Middle frontal gyrus (tissue), 1 donor: ENCODE results near the gene WNT2B.

Experiments used
- DNase-seq: peaks from one replicate; pipeline ENCODE4 v3.0.0-alpha.2; 2015; ENCODE audit warnings: low spot score; ENCODE audit errors: extremely low spot score

The WNT2B gene

DNA sequence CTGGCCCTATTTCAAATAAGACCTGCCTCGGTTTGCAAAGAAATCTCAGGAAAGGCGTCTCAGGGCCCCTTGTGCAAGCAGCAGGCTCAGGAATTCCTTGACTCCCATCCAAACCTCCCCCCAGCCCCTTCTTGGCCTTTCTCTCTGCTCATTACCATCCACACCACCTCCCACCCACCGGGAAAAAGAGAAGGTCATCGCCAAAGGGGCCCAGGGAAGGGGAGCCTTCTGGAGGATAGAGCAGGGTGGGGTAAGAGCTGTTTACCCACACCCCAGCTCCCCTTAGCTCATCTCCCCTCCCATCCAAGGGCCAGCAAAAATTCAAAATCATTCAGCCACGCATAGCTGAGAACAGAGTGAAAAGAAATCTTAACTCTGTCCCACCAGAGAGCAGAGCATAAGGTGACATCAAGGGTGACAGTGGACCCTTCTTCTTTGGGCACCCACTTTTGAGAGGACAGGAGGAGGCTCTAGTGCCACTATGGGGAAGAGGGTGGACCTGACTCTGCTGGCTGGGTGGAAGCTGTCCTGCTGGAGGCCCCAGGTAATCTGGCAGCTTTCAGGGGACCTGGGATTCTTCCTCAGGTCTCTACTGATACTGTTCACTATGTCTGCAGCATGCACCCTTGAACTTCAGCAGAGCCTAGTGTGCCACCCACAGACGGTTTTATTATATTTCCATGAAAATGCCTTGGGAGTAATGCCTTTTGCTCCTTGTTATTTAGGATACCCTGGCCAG, 3.9 kb upstream of the WNT2B start:
- DNase-seq: no peak

GRCh38 chr1:112505400-112505785, 3.4 kb upstream of the WNT2B start:
- DNase-seq: no peak

DNA sequence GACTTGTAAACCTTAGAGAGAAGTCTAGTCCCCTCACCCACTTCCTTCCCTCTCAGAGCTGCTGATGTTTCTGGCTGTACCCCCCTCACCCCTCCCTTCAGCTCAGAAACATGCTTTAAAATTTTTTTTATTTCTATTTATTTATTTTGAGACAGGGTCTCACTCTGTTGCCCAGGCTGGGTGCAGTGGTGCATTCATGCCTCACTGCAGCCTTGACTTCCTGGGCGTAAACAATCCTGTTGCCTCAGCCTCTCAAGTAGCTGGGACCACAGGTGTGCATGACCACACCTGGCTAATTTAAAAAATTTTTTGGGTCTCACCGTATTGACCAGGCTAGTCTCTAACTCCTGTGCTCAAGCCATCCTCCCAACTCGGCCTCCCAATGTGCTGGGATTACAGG, 2.9 kb upstream of the WNT2B start:
- DNase-seq: no peak

- DNase-seq: no peak
Observed at GRCh38 chr1:112506306-112506705, 2.5 kb upstream of the WNT2B start.

- no peak for DNase-seq
Observed at GRCh38 chr1:112506731-112507130, 2.0 kb upstream of the WNT2B start.

- no peak for DNase-seq
Observed at GRCh38 chr1:112507336-112507735, 1.4 kb upstream of the WNT2B start.

DNA sequence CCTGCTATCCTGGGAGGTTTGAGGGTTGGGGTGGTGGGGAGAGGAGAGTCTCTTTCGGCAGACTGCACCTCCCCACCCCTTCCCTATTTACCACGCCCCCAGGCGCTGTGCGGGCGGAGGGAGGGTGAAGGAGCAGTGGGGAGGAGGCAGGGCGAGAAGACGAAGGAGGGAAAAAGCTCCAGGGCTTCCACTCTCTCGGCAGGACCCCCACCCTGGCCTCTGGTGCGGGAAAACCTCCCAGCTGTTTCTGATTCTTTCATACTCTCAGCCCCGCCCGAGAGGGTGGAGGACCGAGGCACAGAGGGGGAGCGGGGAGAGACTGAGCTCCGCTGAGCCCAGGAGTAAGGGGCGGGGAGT, 866 bp upstream of the WNT2B start:
- no peak for DNase-seq

DNA sequence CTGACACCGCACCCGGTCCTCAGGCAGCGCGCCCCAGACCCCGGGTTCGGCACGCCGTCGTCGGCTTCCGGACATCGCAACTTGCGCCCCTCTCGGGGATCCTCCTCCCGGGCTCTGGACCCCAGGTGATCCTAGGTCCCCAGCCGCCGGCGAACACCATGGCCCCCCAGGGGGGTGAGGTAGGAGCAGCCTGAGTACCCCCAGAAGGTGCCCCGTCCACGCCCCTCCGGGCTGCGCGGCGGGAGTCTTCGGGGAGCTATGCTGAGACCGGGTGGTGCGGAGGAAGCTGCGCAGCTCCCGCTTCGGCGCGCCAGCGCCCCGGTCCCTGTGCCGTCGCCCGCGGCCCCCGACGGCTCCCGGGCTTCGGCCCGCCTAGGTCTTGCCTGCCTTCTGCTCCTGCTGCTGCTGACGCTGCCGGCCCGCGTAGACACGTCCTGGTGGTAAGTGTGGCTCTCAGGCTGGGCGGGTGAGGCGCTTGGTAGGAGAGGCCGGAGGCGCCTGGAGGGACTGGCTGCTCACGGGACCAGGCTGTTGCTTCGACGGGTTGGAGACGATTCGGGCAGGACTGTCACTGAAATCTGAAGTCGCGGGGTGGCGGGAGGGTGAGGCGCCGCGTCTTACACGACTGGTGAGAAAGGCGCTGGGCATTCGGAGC, 367 bp downstream of the WNT2B start:
- DNase-seq: no peak

DNA sequence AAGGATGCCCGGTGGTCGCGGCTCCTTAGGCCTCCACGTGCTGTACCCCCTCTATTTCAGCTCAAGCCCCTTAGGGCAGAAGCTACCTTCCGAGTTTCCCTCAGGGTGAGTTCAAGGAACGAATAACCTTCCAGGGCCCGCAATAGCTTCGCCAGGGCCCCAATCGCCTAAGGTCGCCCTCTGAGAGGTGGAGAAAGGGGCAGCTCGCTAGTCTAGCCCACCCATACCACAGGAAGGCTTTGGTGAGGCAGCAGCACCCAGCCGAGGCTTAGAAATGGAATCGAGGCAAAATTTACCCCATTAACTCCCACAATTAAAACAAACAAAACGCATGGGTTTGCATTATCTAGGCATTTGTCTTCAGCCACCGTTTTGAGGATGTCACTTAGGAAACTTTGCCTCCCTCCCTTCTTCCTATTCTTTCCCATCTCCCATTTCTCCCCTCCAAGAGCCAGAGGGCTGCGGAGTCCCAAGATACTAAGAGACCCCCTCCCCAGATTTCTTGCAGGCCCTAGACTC, 954 bp downstream of the WNT2B start:
- DNase-seq: no peak

- no peak for DNase-seq
Observed at GRCh38 chr1:112510340-112510739, 1.6 kb downstream of the WNT2B start.

DNA sequence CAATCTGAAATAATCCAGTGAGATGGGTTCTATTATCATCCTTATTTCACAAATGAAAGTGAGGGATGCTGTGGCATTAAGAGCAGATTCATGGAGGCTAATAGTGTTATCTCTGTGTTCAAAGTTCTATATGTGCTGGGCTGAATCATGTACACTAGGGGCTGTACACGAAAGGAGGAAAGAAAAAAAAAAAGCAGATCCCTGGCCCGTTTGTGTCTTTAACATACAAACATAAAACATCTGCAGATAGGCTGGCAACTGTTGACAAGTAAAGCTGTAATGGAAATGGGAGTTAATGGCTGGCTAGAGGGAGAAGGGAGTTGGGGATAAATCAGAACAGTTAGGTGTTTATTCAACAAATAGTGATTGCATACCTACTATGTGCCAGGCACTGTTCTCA, 3.1 kb downstream of the WNT2B start:
- DNase-seq: no peak

DNA sequence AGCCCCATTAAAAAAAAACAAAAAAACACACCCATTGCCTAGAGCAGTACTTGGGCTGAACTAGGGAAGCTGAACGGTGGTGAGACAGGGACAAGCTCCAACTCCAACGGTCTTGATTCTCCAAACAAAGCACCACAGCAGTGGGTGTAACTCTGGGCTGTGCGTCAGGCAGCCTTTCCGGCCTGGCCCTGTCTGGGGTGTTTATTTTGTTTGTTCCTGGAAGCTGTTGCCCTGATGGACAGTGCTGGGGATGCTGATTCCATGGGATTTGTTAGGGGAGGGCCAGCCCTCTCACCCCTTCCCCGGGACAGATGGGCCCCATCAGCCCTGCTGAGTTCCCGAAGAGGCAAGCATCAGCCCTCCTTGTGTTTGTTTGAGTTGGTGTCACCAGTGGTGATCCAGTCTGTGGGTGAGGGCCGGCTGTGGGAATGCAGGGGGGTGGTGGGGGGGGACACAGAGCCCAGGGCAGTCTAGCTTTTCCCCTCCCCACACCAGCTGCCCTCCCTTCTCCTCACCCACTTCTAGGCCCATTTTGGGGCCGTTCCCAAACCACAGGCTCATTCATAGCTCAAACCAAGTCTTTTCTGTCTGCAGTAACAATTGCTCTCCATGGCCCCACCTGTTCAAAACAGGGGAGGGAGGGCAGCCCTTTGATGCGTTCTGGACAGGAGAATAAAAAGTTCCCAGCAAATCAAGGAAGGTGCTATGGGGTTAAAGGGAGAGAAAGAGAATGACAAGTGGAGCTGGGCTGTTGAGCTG, 4.5 kb downstream of the WNT2B start:
- no peak for DNase-seq

DNA sequence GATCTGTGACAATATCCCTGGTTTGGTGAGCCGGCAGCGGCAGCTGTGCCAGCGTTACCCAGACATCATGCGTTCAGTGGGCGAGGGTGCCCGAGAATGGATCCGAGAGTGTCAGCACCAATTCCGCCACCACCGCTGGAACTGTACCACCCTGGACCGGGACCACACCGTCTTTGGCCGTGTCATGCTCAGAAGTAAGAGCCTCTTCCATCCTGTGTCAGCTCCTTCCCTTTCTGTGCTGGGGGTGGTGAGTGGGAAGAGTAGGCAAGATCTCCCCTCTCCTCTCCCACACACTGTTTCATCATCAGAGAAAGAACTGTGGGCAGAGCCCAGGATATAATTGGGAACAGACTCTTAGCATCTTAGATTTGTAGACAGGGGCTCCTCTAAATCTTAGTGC, 6.1 kb downstream of the WNT2B start:
- DNase-seq: no peak

- DNase-seq: no peak
Observed at GRCh38 chr1:112515311-112516009, 6.7 kb downstream of the WNT2B start.

DNA sequence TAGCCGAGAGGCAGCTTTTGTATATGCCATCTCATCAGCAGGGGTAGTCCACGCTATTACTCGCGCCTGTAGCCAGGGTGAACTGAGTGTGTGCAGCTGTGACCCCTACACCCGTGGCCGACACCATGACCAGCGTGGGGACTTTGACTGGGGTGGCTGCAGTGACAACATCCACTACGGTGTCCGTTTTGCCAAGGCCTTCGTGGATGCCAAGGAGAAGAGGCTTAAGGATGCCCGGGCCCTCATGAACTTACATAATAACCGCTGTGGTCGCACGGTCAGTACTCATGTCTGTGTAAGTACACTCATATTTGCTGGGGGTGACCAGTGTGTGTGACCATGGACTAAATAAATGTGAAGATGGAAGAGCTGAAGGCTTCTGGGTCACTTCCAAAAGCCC, 7.4 kb downstream of the WNT2B start:
- no peak for DNase-seq

DNA sequence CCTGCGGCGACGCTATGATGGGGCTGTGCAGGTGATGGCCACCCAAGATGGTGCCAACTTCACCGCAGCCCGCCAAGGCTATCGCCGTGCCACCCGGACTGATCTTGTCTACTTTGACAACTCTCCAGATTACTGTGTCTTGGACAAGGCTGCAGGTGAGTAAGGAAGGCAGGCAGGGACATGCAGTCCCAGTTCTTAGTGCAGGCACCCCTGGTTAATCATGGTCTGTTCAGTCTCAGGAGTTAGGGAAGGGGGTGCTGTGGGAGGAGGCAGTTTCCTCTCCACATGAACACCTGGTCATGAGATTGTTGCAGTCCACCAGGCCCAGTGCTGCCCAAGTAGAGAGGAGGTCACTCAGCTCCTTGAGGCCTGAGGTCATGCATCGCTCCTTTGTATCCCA, 8.5 kb downstream of the WNT2B start:
- no peak for DNase-seq

- DNase-seq: no peak
Observed at GRCh38 chr1:112517646-112518045, 8.9 kb downstream of the WNT2B start.

DNA sequence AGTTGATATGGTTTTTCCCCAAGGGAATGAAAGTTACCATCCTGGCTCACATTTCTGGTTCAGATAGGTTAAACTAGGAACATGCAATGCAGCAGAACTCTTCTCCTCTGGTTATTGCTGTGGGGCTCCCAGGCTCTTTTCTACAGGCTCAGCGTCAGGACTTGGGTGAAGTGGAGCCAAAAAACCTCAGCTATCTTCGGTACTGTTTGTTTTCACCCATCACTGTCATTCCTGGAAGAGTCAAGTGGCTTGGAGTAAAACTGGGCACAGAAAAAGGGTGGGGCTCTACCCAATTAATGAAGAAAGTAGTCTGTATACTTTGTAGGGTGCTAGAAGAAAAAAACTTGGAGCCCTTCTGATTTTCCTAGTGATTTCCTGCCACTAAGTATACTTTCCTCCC, 9.4 kb downstream of the WNT2B start:
- DNase-seq: no peak

- DNase-seq: no peak
Observed at GRCh38 chr1:112520166-112520565, 11.4 kb downstream of the WNT2B start.

DNA sequence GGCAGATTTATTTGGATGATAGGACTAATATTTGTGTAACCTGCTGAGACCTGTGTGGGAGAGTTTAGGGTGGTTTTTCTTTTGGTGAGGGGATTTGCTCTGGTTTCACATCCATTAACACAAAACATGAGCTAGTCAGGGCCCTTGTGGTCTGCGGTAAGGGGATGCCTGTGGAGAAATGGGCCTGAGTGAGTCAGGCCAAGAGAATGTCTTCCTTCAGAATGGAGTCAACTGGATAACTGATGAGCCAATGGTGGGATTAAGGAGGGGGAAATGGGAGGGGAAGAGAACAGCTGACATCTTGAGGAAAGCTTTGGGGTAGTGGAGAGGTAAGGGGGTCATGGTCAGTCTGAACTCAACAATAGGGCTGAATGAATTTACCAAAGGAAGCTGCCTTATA, 13.9 kb downstream of the WNT2B start:
- no peak for DNase-seq

DNA sequence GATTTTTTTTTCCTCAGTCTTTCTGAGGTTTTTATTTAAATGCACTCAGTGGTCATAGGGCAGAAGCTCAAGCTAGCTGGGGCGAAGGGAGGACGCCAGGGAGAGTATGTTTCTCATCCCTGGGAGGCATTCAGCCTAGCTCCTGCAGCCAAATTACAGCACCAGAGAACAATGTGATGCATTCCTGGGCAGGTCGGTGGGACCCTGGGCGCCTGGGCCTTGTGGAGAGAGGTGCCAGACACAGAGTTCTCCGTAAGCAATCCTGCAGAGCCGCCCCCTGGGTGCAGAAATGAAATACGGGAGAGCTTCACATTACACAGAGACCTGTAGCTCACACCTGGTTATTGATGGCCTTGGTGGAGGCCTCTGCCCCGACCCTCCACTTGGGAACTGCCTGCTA, 15.5 kb downstream of the WNT2B start:
- no peak for DNase-seq

DNA sequence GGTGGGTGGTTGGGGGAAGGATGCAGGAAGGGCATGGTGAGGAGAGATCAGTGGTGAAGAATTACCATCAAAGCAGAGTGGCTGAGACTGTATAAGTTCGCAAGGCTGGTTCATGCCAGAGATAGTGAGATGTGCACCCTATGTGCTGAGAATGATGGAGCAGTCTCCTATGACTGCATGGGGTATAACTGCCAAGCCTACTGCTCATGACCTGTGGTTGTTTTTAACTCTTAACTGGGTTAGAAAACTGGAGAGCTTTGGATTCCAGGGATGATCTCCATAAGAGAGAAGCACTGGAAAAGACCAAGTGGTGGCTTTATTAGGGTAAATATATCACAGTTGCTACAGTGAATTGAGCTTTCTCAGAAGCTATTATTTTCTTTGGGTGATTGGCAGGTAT, 16.2 kb downstream of the WNT2B start:
- DNase-seq: no peak
